ENCODE measurements around the gene ZNF385C. TPM values are rescaled to one million over a fixed set of nuclear protein-coding genes. Genes with fewer than 3 reads are reported as not detected.

The ZNF385C gene
- total and polyA plus RNA-seq, 2 of the 13 experiments (the other 11 are each of a cell fraction or from before 2014, with no cell fraction given), result 2.3 to 6.1 TPM

GRCh38 chr17:42016941-42017865 lies 81.1 kb downstream of the ZNF385C start, which contains the start of gene DNAJC7 (continued):
- TF ChIP-seq BHLHE40 (IDR thresholded peaks at IDR 0.05; ENCODE audit: low read length) (no peak), GPBP1L1 (CRISPR knock-in tag; IDR thresholded peaks at IDR 0.05) (no peak), BRCA1 (CRISPR knock-in tag; IDR thresholded peaks at IDR 0.05) (peak; percentile 76), ZNF792 (CRISPR knock-in tag; IDR thresholded peaks at IDR 0.05) (peak; percentile 96), MLXIP (CRISPR knock-in tag; IDR thresholded peaks at IDR 0.05; ENCODE audit: borderline replicate concordance) (0 out of 2 replicates have a peak, but pooled peaks have one; percentile 15), ZBTB1 (CRISPR knock-in tag; IDR thresholded peaks at IDR 0.05; ENCODE audit: borderline replicate concordance) (peak; percentile 54; the same call in 1 of the 2 replicates), ZNF678 (CRISPR knock-in tag; IDR thresholded peaks at IDR 0.05) (peak; percentile 96), YEATS4 (CRISPR knock-in tag; IDR thresholded peaks at IDR 0.05; ENCODE audit: borderline replicate concordance) (peak; percentile 97), ZBTB44 (CRISPR knock-in tag; IDR thresholded peaks at IDR 0.05) (no peak; the same call in 1 of the 2 replicates), ZNF160 (CRISPR knock-in tag; IDR thresholded peaks at IDR 0.05) (peak; percentile 79), ATF4 (CRISPR knock-in tag; IDR thresholded peaks at IDR 0.05) (0 out of 4 replicates have a peak, but pooled peaks of 1 of the 2 experiments have one; percentile 9), SMAD1 (CRISPR knock-in tag; IDR thresholded peaks at IDR 0.05; ENCODE audit: borderline replicate concordance, low read depth) (peak; percentile 94; the same call in 1 of the 2 replicates), POLR2G (IDR thresholded peaks at IDR 0.05; ENCODE audit: low read depth, low read length) (peak; percentile 86), ZNF761 (CRISPR knock-in tag; conservative IDR thresholded peaks at IDR 0.05) (peak; percentile 82; the same call in 1 of the 2 replicates), DR1 (CRISPR knock-in tag; IDR thresholded peaks at IDR 0.05) (peak; percentile 85), TEF (CRISPR knock-in tag; IDR thresholded peaks at IDR 0.05) (0 out of 2 replicates have a peak, but pooled peaks have one; percentile 12), NCOA5 (CRISPR knock-in tag; IDR thresholded peaks at IDR 0.05) (no peak), NFYB (CRISPR knock-in tag; IDR thresholded peaks at IDR 0.05) (no peak), ZNF275 (CRISPR knock-in tag; IDR thresholded peaks at IDR 0.05; ENCODE audit: borderline replicate concordance) (peak; percentile 92)
